Suprapubic skin (tissue), 3 donors: ENCODE data around the gene MAST4.

Experiments
- POLR2A ChIP-seq, 2 donors: fragments of 450-650 bp; IDR thresholded peaks; one replicate each; pipeline ENCODE4 v1.6.1; 2017; ENCODE audit warnings: antibody characterized with exemption in 2 of 2, mild to moderate bottlenecking in 2 of 2, moderate library complexity in 2 of 2
- TF ChIP-seq, protein P1 (sequence below), 2 donors: fragments of 200-600 bp in 1 of 2; fragments of 450-650 bp in 1 of 2; sonication (generic) in 1 of 2; IDR thresholded peaks; one replicate each; pipeline ENCODE4 v1.5.1; 2016 to 2019; ENCODE audit warnings: antibody characterized with exemption in 2 of 2, mild to moderate bottlenecking in 1 of 2, moderate library complexity in 1 of 2

DNA sequence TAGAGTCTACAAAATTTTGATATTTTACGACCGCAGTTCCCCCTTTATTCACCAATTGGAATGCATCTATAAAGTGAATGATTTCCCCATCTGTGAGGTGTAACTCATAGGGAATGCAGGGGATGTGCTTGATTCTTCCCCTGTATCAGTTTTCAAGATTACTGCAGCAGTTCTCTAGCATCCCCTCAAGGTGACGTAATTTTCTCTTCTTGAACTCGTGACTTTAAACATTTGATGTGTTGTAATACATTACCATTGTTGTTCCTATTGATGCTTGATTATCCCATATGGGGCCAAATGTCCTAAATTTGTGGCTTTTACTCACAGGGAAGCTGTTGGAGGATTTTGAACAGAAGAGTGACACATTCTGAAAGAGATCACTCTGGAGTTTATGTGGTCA lies 360.2 kb downstream of the MAST4 start:
- no peak for TF ChIP-seq POLR2A (IDR thresholded peaks at IDR 0.05)
- TF ChIP-seq, protein P1, sequence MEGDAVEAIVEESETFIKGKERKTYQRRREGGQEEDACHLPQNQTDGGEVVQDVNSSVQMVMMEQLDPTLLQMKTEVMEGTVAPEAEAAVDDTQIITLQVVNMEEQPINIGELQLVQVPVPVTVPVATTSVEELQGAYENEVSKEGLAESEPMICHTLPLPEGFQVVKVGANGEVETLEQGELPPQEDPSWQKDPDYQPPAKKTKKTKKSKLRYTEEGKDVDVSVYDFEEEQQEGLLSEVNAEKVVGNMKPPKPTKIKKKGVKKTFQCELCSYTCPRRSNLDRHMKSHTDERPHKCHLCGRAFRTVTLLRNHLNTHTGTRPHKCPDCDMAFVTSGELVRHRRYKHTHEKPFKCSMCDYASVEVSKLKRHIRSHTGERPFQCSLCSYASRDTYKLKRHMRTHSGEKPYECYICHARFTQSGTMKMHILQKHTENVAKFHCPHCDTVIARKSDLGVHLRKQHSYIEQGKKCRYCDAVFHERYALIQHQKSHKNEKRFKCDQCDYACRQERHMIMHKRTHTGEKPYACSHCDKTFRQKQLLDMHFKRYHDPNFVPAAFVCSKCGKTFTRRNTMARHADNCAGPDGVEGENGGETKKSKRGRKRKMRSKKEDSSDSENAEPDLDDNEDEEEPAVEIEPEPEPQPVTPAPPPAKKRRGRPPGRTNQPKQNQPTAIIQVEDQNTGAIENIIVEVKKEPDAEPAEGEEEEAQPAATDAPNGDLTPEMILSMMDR (IDR thresholded peaks at IDR 0.05) = no peak
